NCI-H2081 treated with DMSO at 0.1 percent for 48 hours (cell line): ENCODE results near the gene PI16.

Experiments used
- DNase-seq: peaks from one replicate; lab custom pipeline; 2025; lab: John Stamatoyannopoulos, UW

PI16 gene

GRCh38 chr6:36957773-36958271 is 3.3 kb downstream of the PI16 start:
- no peak for DNase-seq

DNA sequence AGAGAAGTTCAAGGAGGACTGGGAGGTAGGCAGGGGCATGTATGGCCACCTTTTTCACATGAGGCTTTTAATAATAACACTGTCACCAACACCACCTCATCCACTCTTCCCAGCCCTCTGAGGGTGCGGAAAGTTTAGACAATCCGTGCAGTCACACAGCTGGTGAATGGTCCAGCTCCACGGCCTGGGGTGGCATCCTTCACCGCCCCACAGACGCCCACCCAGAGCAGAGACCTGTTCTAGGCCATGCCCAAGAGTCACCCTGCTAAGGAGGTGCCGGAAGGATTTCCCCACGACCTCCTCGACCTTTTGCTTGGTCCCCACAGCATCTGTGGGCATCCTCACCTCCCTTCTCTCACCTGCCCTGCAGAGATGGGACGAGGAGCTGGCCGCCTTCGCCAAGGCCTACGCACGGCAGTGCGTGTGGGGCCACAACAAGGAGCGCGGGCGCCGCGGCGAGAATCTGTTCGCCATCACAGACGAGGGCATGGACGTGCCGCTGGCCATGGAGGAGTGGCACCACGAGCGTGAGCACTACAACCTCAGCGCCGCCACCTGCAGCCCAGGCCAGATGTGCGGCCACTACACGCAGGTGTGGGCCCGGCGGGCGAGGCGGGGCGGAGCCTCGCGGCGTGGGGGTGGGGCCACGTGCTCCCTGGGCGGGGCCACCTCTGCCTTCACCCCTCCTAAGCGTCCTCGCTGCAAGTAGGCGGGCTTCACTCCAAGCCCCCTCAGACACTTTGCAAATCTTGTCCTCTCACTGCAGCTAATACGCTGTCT is 4.4 kb downstream of the PI16 start:
- DNase-seq = no peak

- DNase-seq = no peak
These were observed 5.2 kb downstream of the PI16 start for GRCh38 chr6:36959555-36960250.

GRCh38 chr6:36961441-36962435 is 7.2 kb downstream of the PI16 start:
- no peak for DNase-seq

DNA sequence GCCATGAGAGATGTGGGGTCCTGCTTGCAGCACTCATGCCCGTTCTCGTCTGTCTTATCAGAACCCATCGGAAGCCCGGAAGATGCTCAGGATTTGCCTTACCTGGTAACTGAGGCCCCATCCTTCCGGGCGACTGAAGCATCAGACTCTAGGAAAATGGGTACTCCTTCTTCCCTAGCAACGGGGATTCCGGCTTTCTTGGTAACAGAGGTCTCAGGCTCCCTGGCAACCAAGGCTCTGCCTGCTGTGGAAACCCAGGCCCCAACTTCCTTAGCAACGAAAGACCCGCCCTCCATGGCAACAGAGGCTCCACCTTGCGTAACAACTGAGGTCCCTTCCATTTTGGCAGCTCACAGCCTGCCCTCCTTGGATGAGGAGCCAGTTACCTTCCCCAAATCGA is 8.3 kb downstream of the PI16 start:
- no peak for DNase-seq

- DNase-seq = no peak
These were observed 9.1 kb downstream of the PI16 start for GRCh38 chr6:36963451-36964290.

- no peak for DNase-seq
These were observed 9.8 kb downstream of the PI16 start for GRCh38 chr6:36964349-36964748.

- DNase-seq = no peak
These were observed 10.4 kb downstream of the PI16 start for GRCh38 chr6:36964908-36965307.

GRCh38 chr6:36967301-36967700 is 12.8 kb downstream of the PI16 start:
- no peak for DNase-seq

GRCh38 chr6:36967757-36968156 is 13.2 kb downstream of the PI16 start:
- no peak for DNase-seq

DNA sequence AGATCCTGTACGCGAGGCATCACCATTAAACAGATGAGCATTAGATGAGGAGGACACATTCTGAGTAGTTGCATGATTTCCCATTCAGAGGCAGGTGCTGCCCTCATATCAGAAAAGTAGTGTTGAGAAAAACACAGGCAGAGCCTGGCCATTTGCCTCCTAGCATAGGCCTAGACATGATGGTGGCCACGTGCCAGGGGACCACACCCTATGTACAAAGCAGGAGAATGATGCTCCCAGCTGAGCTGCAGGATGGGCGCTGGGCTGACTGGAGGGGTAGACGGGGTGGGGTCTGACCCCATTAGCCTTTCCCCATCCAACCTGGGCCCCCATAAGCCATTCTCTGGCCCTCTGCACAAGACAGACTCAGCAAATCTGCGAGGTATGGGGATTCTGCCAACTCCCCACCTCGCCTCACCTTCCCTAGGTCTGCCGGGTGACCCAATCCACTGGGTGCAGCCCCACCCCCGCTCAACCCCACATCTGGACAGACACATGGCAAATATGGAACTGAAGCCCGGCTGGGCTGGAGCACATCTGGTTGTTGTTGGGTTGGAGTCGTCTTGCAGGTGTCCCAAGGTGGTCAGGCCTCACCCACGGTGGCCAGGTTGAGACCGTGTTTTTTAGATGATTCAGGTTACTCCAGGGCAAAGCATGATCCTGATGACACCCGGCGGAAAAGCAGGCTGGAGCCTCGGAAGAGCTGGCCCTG is 13.9 kb downstream of the PI16 start:
- no peak for DNase-seq

- no peak for DNase-seq
These were observed 14.7 kb downstream of the PI16 start for GRCh38 chr6:36969240-36969691.

DNA sequence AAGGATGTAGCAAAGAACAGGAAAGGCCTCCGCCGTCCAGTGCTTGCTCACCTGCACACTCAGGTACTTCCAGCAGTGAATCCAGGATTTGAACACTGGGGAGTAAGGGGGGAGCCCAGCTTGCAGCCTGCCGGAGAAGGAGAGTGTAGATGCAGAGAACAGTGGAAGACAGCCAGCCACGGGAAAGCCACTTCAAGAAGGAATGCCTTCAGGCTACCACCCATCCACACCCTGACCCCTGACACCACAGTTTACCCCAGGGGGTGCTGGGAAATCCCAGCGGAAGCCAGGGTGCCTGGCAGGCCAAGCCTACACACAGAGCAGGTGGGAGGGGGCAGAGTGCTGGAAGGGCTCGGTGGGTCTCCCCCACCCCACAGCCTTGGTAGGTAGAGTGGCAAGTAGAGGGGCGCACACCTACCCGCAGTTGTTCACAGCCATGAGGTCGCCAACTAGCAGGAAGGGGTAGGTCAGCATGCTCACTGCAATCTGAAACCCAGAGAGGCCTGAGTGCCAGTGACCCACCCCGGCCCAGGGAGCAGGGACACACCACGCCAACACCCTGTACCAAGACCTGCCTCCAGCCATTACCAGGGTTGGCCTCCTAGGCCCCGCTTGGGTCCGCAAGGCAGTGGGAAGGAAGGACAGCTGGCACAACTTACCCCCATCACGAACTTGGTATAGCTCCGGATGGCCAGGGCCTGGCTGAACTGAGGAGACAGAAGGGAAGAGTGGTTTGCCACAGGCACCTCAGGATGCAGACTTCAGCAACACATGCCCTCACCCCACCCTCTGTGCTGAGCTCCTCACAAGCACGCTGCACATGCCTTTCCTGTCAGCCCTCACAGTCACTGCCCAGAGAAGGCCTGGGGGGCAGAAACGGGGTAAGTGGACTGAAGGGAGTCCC is 15.7 kb downstream of the PI16 start:
- DNase-seq = no peak

DNA sequence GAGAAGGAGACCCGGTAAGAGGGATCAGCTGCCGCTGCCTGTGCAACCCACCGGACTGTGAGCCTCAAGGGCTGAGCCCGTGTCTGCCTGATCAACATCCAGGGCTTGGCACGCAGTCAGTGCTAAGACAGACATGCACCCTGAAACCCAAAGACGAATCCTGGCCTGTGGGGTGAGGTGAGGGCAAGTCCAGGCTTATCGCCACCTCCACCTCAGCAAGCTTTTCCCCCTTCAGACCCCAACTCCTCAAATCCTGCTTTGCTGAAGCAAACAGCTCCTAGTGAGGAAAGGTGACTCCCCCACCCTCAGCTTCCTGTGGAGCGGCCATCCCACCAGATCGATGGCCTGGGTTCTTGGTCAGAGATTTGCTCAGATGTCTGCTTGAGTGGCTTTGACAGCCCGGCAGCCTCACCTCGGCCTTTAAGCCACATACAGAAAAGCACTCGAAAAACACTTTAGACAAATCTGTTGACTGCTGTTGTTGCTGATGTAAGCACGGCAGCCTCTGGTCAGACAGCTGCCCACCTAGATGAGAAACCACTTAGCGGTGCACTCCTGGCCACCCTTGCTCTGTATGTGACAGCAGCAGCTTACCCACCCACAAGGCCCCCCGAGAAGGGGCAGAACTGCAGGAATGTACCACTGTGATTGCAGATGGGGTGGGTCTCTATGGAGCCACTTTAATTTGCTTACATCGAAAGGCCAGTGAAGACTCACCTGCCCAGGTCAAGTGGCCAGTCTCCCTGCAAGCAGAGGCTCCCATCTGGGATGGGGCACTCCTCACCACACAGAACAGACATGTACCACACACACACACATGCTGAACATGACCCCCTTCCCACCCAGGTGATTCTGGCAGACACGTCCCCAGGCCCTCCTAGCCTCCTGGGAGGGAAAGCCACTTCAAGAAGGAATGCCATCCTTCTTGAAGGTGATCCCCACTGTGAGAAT is 16.6 kb downstream of the PI16 start:
- DNase-seq = no peak

DNA sequence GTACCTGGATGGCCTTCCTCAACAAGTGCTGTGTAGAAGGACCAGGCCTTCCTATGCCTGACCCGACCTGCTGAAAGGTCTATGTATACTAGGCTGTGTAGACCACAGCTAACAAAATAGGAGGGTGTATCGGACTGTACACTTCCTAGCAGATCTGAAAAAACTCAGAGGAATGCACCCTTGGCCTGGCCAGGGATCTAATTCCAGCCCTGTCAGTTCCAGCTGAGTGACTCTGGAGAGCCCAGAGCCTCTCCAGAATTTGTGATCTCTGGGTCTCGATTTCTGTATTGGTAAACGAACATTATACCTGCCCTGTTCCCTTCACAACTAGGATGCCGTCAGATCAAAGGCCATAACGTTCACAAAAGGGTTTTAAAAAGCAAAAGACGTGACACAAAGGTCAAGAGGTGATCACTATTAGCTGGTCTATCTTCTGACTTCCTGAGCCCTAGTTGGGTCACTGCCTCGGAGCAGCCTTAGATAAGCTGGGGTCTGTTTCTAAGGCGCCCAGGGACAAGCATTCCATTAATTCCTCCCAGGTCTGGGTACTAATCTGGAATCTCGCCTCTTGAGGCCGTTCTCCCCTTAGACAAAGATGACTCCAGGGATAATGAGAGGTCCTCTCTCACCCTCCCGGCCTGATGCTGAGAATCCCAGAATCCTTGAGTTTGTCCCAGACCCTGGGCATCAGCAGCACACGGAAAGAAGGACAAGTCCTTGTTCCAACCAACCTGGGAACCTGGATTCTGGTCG is 17.6 kb downstream of the PI16 start:
- DNase-seq = no peak

- no peak for DNase-seq
These were observed 18.7 kb downstream of the PI16 start for GRCh38 chr6:36973190-36973589.

- DNase-seq = no peak
These were observed 19.1 kb downstream of the PI16 start for GRCh38 chr6:36973647-36974046.
